GM19238 (cell line): ENCODE measurements around the gene SLC38A3.
A peak's percentile ranks its signal among the peaks of the same experiment; 100 is the strongest.
"Not testable (repeated sequence)": the region's sequence is repeated elsewhere in the genome, so short reads cannot be mapped to it uniquely, and the experiment has no call there.

Experiments used
- DNase-seq: peaks from one replicate; pipeline ENCODE4 v3.0.0; 2011; ENCODE audit warnings: low spot score; ENCODE audit not compliant: insufficient read length

SLC38A3 gene

GRCh38 chr3:50230104-50230793, 25.2 kb downstream of the SLC38A3 start:
- no peak for DNase-seq

- no peak for DNase-seq
Measured at GRCh38 chr3:50230794-50231125, 25.7 kb downstream of the SLC38A3 start.

- DNase-seq = no peak
Measured at GRCh38 chr3:50231581-50231980, 26.5 kb downstream of the SLC38A3 start.

GRCh38 chr3:50232303-50232702, 27.2 kb downstream of the SLC38A3 start:
- DNase-seq = no peak

- no peak for DNase-seq
Measured at GRCh38 chr3:50233176-50233575, 28.1 kb downstream of the SLC38A3 start.

GRCh38 chr3:50235716-50236483, 30.8 kb downstream of the SLC38A3 start, which contains the start of gene GNAI2:
GNAI2 (plus strand) TSS chr3:50236204; CDS start chr3:50236336, 132 bp downstream.
- peak; percentile 99 for DNase-seq

- no peak for DNase-seq
Measured at GRCh38 chr3:50236484-50237132, 31.5 kb downstream of the SLC38A3 start.

GRCh38 chr3:50237133-50237651, 32.1 kb downstream of the SLC38A3 start:
- no peak for DNase-seq

- peak; percentile 91 for DNase-seq
Measured at GRCh38 chr3:50237754-50238548, 32.9 kb downstream of the SLC38A3 start.

GRCh38 chr3:50238549-50239026, 33.5 kb downstream of the SLC38A3 start:
- no peak for DNase-seq

GRCh38 chr3:50239649-50240048, 34.6 kb downstream of the SLC38A3 start:
- no peak for DNase-seq

- no peak for DNase-seq
Measured at GRCh38 chr3:50241163-50241562, 36.1 kb downstream of the SLC38A3 start.

GRCh38 chr3:50241713-50242380, 36.8 kb downstream of the SLC38A3 start:
- no peak for DNase-seq

GRCh38 chr3:50242381-50242770, 37.3 kb downstream of the SLC38A3 start:
- DNase-seq = no peak

- DNase-seq = no peak
Measured at GRCh38 chr3:50242851-50243542, 37.9 kb downstream of the SLC38A3 start.

- DNase-seq = no peak
Measured at GRCh38 chr3:50243543-50243895, 38.4 kb downstream of the SLC38A3 start.

- DNase-seq = not testable (repeated sequence)
Measured at GRCh38 chr3:50244813-50245212, 39.7 kb downstream of the SLC38A3 start.

GRCh38 chr3:50245251-50245745, 40.2 kb downstream of the SLC38A3 start:
- no peak for DNase-seq

- peak; percentile 85 for DNase-seq
Measured at GRCh38 chr3:50245831-50246516, 40.9 kb downstream of the SLC38A3 start.
